C4-2B (cell line): ENCODE data around the gene CRTC3.

ENCODE experiments used
- ZFX ChIP-seq: fragments of 450-650 bp; IDR thresholded peaks from 2 replicates; pipeline ENCODE4 v1.6.1; 2017
- TF ChIP-seq, protein P1 (sequence below): fragments of 450-650 bp; conservative IDR thresholded peaks from 2 replicates; pipeline ENCODE4 v1.5.1; 2017; ENCODE audit warnings: mild to moderate bottlenecking

DNA sequence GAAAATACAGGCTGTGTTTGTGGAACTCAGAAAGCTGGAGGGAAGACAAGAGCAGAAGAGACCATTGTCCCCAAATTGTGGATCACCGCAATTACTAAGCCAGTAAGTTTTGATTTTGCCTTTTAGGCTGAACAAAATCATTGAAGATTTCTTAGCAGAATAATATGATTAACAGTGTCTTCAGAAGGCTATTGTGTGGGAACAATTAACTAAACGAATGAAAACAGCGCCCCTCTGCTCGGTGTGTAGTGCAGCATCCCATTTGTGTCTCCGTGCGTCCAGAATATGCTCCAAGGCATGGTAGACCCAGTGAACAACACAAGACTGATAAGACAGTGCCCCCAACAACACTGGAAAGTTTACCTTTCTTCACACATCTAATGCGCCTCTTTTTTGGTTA is 71.2 kb downstream of the CRTC3 start:
- TF ChIP-seq, protein P1, sequence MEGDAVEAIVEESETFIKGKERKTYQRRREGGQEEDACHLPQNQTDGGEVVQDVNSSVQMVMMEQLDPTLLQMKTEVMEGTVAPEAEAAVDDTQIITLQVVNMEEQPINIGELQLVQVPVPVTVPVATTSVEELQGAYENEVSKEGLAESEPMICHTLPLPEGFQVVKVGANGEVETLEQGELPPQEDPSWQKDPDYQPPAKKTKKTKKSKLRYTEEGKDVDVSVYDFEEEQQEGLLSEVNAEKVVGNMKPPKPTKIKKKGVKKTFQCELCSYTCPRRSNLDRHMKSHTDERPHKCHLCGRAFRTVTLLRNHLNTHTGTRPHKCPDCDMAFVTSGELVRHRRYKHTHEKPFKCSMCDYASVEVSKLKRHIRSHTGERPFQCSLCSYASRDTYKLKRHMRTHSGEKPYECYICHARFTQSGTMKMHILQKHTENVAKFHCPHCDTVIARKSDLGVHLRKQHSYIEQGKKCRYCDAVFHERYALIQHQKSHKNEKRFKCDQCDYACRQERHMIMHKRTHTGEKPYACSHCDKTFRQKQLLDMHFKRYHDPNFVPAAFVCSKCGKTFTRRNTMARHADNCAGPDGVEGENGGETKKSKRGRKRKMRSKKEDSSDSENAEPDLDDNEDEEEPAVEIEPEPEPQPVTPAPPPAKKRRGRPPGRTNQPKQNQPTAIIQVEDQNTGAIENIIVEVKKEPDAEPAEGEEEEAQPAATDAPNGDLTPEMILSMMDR = no peak
- no peak for TF ChIP-seq ZFX
